ENCODE measurements around the gene PAXX.

DNA sequence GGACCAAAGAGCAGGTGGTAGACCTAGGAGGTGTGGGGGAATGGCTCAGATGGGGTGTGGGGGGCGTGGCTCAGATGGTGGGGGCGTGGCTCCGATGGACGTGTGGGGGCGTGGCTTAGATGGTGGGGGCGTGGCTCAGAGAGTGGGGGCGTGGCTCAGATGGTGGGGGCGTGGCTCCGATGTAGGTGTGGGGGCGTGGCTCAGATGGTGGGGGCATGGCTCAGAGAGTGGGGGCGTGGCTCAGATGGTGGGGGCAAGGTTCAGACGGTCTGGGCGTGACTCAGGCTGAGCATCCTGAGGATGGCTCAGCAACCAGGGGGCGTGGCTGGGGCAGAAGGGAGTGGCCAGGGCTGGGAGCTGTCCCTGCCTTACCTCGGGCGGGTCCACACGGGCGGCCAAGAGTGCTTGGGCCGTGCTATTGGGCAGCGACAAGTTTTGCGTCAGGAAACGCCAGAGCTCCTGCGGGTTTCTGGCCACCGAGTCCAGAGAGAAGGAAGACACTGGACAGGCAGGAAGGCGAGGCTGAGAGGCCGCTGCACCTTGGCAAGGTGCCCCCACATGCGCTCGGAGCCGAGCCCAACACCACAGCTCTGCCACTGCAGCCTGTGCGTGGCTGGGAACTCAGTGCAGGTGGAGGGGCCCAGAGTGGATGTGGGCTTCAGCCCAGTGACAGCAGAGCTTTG, 29.9 kb downstream of the PAXX start:
- TF ChIP-seq ATF3 (CRISPR knock-in tag; conservative IDR thresholded peaks at IDR 0.05): no peak
- TF ChIP-seq, protein P1, sequence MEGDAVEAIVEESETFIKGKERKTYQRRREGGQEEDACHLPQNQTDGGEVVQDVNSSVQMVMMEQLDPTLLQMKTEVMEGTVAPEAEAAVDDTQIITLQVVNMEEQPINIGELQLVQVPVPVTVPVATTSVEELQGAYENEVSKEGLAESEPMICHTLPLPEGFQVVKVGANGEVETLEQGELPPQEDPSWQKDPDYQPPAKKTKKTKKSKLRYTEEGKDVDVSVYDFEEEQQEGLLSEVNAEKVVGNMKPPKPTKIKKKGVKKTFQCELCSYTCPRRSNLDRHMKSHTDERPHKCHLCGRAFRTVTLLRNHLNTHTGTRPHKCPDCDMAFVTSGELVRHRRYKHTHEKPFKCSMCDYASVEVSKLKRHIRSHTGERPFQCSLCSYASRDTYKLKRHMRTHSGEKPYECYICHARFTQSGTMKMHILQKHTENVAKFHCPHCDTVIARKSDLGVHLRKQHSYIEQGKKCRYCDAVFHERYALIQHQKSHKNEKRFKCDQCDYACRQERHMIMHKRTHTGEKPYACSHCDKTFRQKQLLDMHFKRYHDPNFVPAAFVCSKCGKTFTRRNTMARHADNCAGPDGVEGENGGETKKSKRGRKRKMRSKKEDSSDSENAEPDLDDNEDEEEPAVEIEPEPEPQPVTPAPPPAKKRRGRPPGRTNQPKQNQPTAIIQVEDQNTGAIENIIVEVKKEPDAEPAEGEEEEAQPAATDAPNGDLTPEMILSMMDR (IDR thresholded peaks at IDR 0.05): no peak

Measured in WTC11 (cell line).